DND-41 (cell line): Measurements from ENCODE around the gene PIEZO2.

ENCODE experiments used
- EZH2 ChIP-seq: IDR thresholded peaks from 3 replicates; pipeline ENCODE4 v1.6.1; 2012; ENCODE audit warnings: borderline replicate concordance, low read depth, mild to moderate bottlenecking, moderate library complexity, low read length, inconsistent platforms; ENCODE audit not compliant: severe bottlenecking
- TF ChIP-seq, protein P1 (sequence below): IDR thresholded peaks from 2 replicates; pipeline ENCODE4 v1.5.1; 2012; ENCODE audit warnings: borderline replicate concordance, low read length, moderate library complexity, mild to moderate bottlenecking; ENCODE audit not compliant: poor library complexity, severe bottlenecking; ENCODE audit errors: extremely low read depth

DNA sequence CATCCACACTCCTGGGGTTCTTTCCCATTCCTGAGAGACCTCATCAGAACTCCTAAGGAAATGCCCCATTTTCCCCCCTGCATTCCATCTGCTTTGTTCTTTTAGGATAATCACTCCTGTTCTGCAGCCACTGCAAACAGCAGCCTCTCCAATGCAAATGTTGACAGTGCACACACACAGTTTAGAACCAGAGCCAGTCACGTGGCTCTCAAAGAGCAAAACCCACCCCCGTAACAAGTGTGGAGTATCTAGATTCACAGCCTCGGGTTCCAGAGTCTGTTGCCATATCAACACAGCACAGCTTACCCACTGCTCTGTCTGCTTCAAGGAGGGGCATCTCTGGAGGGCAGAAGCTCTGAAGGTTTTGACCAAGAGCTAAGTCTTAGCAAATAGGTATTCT is 443.6 kb downstream of the PIEZO2 start:
- TF ChIP-seq, protein P1, sequence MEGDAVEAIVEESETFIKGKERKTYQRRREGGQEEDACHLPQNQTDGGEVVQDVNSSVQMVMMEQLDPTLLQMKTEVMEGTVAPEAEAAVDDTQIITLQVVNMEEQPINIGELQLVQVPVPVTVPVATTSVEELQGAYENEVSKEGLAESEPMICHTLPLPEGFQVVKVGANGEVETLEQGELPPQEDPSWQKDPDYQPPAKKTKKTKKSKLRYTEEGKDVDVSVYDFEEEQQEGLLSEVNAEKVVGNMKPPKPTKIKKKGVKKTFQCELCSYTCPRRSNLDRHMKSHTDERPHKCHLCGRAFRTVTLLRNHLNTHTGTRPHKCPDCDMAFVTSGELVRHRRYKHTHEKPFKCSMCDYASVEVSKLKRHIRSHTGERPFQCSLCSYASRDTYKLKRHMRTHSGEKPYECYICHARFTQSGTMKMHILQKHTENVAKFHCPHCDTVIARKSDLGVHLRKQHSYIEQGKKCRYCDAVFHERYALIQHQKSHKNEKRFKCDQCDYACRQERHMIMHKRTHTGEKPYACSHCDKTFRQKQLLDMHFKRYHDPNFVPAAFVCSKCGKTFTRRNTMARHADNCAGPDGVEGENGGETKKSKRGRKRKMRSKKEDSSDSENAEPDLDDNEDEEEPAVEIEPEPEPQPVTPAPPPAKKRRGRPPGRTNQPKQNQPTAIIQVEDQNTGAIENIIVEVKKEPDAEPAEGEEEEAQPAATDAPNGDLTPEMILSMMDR = no peak
- TF ChIP-seq EZH2 = no peak
